NCI-H1694 (cell line): ENCODE data around the gene PDE6A.

Source experiments
- DNase-seq: peaks from one replicate; lab custom pipeline; 2025; lab: John Stamatoyannopoulos, UW

PDE6A gene

DNA sequence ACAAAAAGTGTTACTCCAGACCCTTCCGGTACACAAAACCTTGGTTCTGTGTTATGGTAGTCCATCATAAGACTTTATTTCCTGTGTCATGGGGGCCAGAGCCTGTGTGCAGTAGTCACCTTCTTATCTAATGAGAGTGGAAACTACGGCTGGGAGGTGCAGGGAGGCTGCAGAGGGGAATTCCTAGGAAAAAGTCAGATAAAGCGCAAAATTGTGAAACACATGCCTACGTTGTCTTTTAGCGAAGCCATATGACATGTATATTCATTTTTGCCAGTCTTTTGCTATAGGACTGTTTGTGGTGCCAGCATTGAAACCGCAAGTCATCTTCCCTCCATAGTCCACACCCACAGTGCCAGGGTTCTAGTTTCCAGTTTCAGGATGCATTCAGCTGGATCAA is 133.7 kb downstream of the PDE6A start:
- no peak for DNase-seq

DNA sequence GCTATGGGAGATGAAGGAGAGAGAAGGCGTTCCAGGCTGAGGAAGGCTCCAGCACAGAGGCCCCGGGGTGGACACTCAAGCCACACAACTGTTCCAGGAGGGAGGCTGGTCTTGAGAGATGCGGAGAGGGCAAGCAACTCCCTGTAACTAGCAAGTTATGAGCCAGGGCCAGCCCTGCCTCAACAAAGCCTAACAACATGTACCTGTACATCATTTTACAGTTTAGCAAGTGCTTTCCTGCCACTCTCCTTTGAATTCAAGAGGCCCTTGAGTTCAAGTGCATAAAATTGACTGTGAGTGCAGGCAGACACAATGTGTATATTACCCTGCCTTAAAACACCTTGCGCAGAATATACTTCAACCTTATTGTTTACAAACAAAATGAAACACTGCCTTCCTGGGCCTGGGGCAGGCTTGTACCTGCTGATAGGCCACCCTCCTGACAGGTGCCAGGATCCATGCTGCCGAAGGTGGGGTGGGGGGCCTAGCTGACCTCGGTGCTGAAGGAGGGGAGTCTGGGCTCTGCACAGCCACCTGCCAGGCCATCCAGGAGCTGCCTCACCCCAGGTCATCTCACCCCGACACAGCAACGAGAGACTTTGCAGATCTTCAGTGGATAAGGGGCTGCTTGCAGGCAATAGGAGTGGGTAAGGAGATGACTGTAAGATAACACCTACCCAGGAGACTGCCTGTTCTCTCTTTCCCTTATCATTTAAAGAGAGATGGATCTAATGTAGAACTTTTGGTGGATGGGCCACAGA is 134.5 kb downstream of the PDE6A start:
- DNase-seq = no peak

DNA sequence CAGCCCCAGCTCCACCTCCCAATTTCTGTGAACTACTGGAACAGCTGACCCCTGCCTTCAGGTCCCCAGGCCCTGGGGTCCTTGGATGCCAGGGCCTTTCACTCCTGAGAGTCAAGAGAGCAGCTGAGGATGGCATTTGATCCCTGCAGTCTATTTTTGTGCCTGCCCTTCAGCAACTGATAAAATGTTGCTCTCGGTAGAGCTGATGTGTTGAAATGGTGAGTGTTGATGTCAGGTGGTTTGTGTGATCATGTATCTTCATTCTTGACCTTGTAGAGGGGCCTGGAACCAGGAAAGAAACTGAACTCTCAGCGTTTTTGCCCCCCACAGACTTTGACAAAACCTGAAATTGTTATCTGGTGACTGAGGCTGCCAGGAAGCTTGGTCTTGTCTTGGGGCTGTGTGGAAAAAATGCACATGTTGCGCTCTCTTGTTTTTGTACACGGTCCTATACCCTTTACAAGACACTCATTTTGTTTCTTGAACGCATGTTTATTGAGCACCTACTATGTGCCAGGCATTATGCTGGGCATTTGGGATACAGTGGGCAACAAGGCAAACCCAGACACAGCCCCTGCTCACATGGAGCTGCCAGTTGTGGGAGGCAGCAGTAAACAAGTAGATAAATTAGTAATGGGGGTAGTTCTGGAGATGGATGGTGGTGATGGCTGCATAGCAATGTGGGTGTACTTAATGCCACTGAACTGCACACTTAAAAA is 136.2 kb downstream of the PDE6A start:
- no peak for DNase-seq
